ENCODE data around the gene HAUS8.

Gene HAUS8

GRCh38 chr19:17118957-17119356 is 43.7 kb upstream of the HAUS8 start:
- TF ChIP-seq POLR2AphosphoS5 (IDR thresholded peaks at IDR 0.05; ENCODE audit: low read depth, low read length) (no peak), FOXP2 (optimal IDR thresholded peaks at IDR 0.05; ENCODE audit: borderline replicate concordance, extremely low read depth, extremely low read length, insufficient read depth) (no peak), SIN3A (IDR thresholded peaks at IDR 0.05; ENCODE audit: borderline replicate concordance, insufficient read depth, low read length) (no peak), TAF1 (IDR thresholded peaks at IDR 0.05; ENCODE audit: borderline replicate concordance, insufficient read depth, low read length) (no peak)
- TF ChIP-seq, protein P1, sequence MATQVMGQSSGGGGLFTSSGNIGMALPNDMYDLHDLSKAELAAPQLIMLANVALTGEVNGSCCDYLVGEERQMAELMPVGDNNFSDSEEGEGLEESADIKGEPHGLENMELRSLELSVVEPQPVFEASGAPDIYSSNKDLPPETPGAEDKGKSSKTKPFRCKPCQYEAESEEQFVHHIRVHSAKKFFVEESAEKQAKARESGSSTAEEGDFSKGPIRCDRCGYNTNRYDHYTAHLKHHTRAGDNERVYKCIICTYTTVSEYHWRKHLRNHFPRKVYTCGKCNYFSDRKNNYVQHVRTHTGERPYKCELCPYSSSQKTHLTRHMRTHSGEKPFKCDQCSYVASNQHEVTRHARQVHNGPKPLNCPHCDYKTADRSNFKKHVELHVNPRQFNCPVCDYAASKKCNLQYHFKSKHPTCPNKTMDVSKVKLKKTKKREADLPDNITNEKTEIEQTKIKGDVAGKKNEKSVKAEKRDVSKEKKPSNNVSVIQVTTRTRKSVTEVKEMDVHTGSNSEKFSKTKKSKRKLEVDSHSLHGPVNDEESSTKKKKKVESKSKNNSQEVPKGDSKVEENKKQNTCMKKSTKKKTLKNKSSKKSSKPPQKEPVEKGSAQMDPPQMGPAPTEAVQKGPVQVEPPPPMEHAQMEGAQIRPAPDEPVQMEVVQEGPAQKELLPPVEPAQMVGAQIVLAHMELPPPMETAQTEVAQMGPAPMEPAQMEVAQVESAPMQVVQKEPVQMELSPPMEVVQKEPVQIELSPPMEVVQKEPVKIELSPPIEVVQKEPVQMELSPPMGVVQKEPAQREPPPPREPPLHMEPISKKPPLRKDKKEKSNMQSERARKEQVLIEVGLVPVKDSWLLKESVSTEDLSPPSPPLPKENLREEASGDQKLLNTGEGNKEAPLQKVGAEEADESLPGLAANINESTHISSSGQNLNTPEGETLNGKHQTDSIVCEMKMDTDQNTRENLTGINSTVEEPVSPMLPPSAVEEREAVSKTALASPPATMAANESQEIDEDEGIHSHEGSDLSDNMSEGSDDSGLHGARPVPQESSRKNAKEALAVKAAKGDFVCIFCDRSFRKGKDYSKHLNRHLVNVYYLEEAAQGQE (IDR thresholded peaks at IDR 0.05; ENCODE audit: insufficient read depth in 1 of 2, low read depth in 2 of 2, low read length in 2 of 2): no peak

DNA sequence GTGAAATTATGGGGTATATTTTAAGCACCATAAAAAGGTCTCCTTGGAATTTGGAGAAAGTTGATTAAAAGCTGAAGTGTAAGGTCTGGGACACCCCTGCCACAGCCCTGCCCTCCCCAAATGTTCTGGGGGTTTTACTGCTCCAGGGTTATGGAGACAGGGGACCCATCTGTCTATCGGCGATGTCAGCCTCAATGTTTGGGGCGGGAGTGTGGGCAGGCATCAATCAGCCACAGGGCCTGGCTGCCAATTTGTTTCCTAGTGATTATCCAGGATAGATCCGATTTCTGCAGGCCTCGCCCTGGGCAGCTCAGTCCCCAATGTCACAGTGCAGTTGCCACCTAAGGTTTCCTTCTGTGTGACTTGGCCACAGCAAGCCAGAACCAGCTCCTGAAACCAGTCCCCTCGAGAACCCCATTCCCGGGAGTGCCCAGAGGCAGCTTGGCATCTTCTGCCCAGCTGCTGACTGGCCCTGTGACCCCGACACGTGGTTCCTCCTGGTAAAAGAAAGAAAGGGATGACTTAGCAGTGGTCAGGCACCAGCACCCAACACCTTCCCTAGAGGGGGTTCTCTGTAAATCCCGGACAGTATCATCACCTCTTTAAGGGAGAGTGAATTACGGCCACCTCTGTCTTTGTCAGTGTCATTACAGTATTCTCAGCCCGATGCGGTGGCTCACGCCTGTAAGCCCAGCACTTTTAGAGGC is 41.9 kb upstream of the HAUS8 start:
- TF ChIP-seq POLR2AphosphoS5 (IDR thresholded peaks at IDR 0.05; ENCODE audit: low read depth, low read length): no peak
- no peak for TF ChIP-seq TAF1 (IDR thresholded peaks at IDR 0.05; ENCODE audit: borderline replicate concordance, insufficient read depth, low read length)
- TF ChIP-seq FOXP2 (optimal IDR thresholded peaks at IDR 0.05; ENCODE audit: borderline replicate concordance, extremely low read depth, extremely low read length, insufficient read depth): no peak
- TF ChIP-seq, protein P1 (IDR thresholded peaks at IDR 0.05; ENCODE audit: insufficient read depth in 1 of 2, low read depth in 2 of 2, low read length in 2 of 2): no peak
- no peak for TF ChIP-seq SIN3A (IDR thresholded peaks at IDR 0.05; ENCODE audit: borderline replicate concordance, insufficient read depth, low read length)

DNA sequence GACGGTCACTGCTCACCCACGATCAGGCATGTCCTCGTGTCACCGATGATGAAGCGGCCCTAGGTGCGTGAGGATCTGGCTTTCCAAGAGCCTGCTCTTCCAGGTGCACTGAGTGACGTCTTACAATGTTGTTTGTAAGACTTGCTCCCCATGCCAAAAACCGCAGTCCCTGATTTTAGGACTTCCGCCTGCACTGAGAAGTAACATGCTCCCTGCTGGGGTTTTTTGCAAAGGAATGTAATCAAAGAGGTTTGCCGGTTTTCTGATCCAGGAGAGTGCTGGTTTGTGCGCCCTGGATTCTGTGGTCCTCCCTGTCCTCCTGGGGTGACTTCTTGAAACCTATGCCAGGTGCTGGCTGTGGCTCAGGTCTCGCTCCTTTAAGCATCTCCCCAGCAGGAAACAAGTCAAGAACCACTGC is 39.2 kb upstream of the HAUS8 start:
- TF ChIP-seq, protein P1 (IDR thresholded peaks at IDR 0.05; ENCODE audit: insufficient read depth in 1 of 2, low read depth in 2 of 2, low read length in 2 of 2): no peak
- TF ChIP-seq FOXP2 (optimal IDR thresholded peaks at IDR 0.05; ENCODE audit: borderline replicate concordance, extremely low read depth, extremely low read length, insufficient read depth) (no peak), TAF1 (IDR thresholded peaks at IDR 0.05; ENCODE audit: borderline replicate concordance, insufficient read depth, low read length) (no peak), SIN3A (IDR thresholded peaks at IDR 0.05; ENCODE audit: borderline replicate concordance, insufficient read depth, low read length) (no peak), POLR2AphosphoS5 (IDR thresholded peaks at IDR 0.05; ENCODE audit: low read depth, low read length) (no peak)

DNA sequence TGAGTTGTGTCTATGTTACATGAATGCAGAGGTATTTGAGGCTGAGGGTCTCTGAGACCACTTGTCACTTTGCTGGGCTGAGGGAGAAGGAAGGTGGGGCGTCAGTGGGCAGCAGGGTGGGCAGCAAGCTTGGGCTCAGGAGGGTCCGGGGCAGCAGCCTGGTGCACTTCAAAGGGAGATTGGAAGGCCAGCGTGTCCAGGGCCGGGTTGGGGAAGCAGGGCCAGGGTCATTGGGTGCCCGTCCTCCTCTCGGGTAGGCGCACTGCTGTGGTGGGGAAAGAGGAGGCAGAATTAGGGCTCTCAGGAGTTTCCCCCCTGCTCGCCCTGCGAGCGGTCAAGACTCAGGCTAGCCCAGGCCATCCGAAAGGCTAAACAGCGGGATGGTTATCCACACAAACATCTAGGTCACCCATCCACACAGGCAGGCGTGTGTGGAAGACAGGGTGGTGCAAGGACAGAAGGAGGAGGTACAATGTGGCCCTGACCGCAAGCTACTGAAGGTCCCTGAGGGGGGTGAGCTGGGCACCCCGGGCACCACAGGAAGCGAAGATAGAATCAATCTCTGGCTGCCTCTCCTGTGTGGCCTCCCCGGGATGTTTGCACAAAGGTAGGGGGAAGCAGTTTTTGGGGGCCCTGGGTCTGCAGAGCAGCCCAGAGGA is 38.0 kb upstream of the HAUS8 start:
- TF ChIP-seq TAF1 (IDR thresholded peaks at IDR 0.05; ENCODE audit: borderline replicate concordance, insufficient read depth, low read length) (no peak), POLR2AphosphoS5 (IDR thresholded peaks at IDR 0.05; ENCODE audit: low read depth, low read length) (no peak), FOXP2 (optimal IDR thresholded peaks at IDR 0.05; ENCODE audit: borderline replicate concordance, extremely low read depth, extremely low read length, insufficient read depth) (no peak), SIN3A (IDR thresholded peaks at IDR 0.05; ENCODE audit: borderline replicate concordance, insufficient read depth, low read length) (no peak)
- TF ChIP-seq, protein P1 (IDR thresholded peaks at IDR 0.05; ENCODE audit: insufficient read depth in 1 of 2, low read depth in 2 of 2, low read length in 2 of 2): no peak
